ENCODE measurements around the gene RANBP1. TPM values are rescaled to one million over a fixed set of nuclear protein-coding genes. Genes with fewer than 3 reads are reported as not detected.

Gene RANBP1
- total and polyA plus RNA-seq, 4 donors: 111 to 210 (median 177) TPM

GRCh38 chr22:20080445-20080775 lies 35.5 kb upstream of the RANBP1 start:
- Histone ChIP-seq H3K9me3 (ENCODE audit: control insufficient read depth, insufficient read depth, low read length) (no peaks in the 10 kb centered on the region), H3K4me3 (ENCODE audit: low read depth, low read length) (peak overlapping the region; percentile 74), H3K4me1 (ENCODE audit: control insufficient read depth, insufficient read depth, low read length) (peaks cover 48% of the 10 kb centered on the region), H3K27me3 (ENCODE audit: control insufficient read depth, insufficient read depth, low read length) (no peaks in the 10 kb centered on the region), H3K27ac (ENCODE audit: low read depth, low read length) (peak overlapping the region; percentile 94), H3K36me3 (ENCODE audit: control insufficient read depth, insufficient read depth, low read length) (peaks cover 16% of the 10 kb centered on the region)
- peak in 5 of 6 donors; percentile 7 to 80 (median 19) for DNase-seq (ENCODE audit: low read depth in 4 of 6, low spot score in 6 of 6)
- 0% methylated on average over 29 of the region's 34 CpGs for WGBS (ENCODE audit: insufficient coverage)

GRCh38 chr22:20080776-20081654 lies 34.9 kb upstream of the RANBP1 start:
- Histone ChIP-seq H3K27ac (ENCODE audit: low read depth, low read length) (peak overlapping the region; percentile 94), H3K9me3 (ENCODE audit: control insufficient read depth, insufficient read depth, low read length) (no peaks in the 10 kb centered on the region), H3K4me1 (ENCODE audit: control insufficient read depth, insufficient read depth, low read length) (peaks cover 48% of the 10 kb centered on the region), H3K36me3 (ENCODE audit: control insufficient read depth, insufficient read depth, low read length) (peaks cover 21% of the 10 kb centered on the region), H3K27me3 (ENCODE audit: control insufficient read depth, insufficient read depth, low read length) (no peaks in the 10 kb centered on the region), H3K4me3 (ENCODE audit: low read depth, low read length) (peak overlapping the region; percentile 74)
- DNase-seq (ENCODE audit: low read depth in 4 of 6, low spot score in 6 of 6): peak; percentile 9 to 63 (median 18)
- 3% methylated on average over 27 of the region's 27 CpGs for whole genome bisulfite sequencing (ENCODE audit: insufficient coverage)

GRCh38 chr22:20083157-20083890 lies 32.6 kb upstream of the RANBP1 start:
- H3K27me3 ChIP-seq (ENCODE audit: control insufficient read depth, insufficient read depth, low read length): no peaks in the 10 kb centered on the region
- H3K4me1 ChIP-seq (ENCODE audit: control insufficient read depth, insufficient read depth, low read length): peaks cover 48% of the 10 kb centered on the region
- H3K27ac ChIP-seq (ENCODE audit: low read depth, low read length): no peak overlapping the region
- H3K36me3 ChIP-seq (ENCODE audit: control insufficient read depth, insufficient read depth, low read length): peaks cover 44% of the 10 kb centered on the region
- no peak for DNase-seq (ENCODE audit: low read depth in 4 of 6, low spot score in 6 of 6)
- no peaks in the 10 kb centered on the region for H3K9me3 ChIP-seq (ENCODE audit: control insufficient read depth, insufficient read depth, low read length)
- H3K4me3 ChIP-seq (ENCODE audit: low read depth, low read length): no peak overlapping the region
- WGBS (ENCODE audit: insufficient coverage): 78% methylated on average over 7 of the region's 10 CpGs

GRCh38 chr22:20083891-20084546 lies 31.9 kb upstream of the RANBP1 start:
- WGBS (ENCODE audit: insufficient coverage): 84% methylated on average over 9 of the region's 10 CpGs
- Histone ChIP-seq H3K27me3 (ENCODE audit: control insufficient read depth, insufficient read depth, low read length) (no peaks in the 10 kb centered on the region), H3K9me3 (ENCODE audit: control insufficient read depth, insufficient read depth, low read length) (no peaks in the 10 kb centered on the region), H3K36me3 (ENCODE audit: control insufficient read depth, insufficient read depth, low read length) (peaks cover 50% of the 10 kb centered on the region), H3K27ac (ENCODE audit: low read depth, low read length) (no peak overlapping the region), H3K4me1 (ENCODE audit: control insufficient read depth, insufficient read depth, low read length) (peaks cover 46% of the 10 kb centered on the region), H3K4me3 (ENCODE audit: low read depth, low read length) (no peak overlapping the region)
- no peak for DNase-seq (ENCODE audit: low read depth in 4 of 6, low spot score in 6 of 6)

GRCh38 chr22:20084547-20085413 lies 31.1 kb upstream of the RANBP1 start:
- WGBS (ENCODE audit: insufficient coverage): 64% methylated on average over 23 of the region's 23 CpGs
- Histone ChIP-seq H3K36me3 (ENCODE audit: control insufficient read depth, insufficient read depth, low read length) (peaks cover 57% of the 10 kb centered on the region), H3K4me3 (ENCODE audit: low read depth, low read length) (no peak overlapping the region), H3K27ac (ENCODE audit: low read depth, low read length) (no peak overlapping the region), H3K27me3 (ENCODE audit: control insufficient read depth, insufficient read depth, low read length) (no peaks in the 10 kb centered on the region), H3K4me1 (ENCODE audit: control insufficient read depth, insufficient read depth, low read length) (peaks cover 40% of the 10 kb centered on the region), H3K9me3 (ENCODE audit: control insufficient read depth, insufficient read depth, low read length) (no peaks in the 10 kb centered on the region)
- DNase-seq (ENCODE audit: low read depth in 4 of 6, low spot score in 6 of 6): no peak

- 97% methylated on average over 13 of the region's 20 CpGs for WGBS (ENCODE audit: insufficient coverage)
- no peak for DNase-seq (ENCODE audit: low read depth in 4 of 6, low spot score in 6 of 6)
- Histone ChIP-seq H3K27ac (ENCODE audit: low read depth, low read length) (no peak overlapping the region), H3K36me3 (ENCODE audit: control insufficient read depth, insufficient read depth, low read length) (peaks cover 66% of the 10 kb centered on the region), H3K4me3 (ENCODE audit: low read depth, low read length) (no peak overlapping the region), H3K9me3 (ENCODE audit: control insufficient read depth, insufficient read depth, low read length) (no peaks in the 10 kb centered on the region), H3K4me1 (ENCODE audit: control insufficient read depth, insufficient read depth, low read length) (peaks cover 40% of the 10 kb centered on the region), H3K27me3 (ENCODE audit: control insufficient read depth, insufficient read depth, low read length) (no peaks in the 10 kb centered on the region)
These were observed 30.3 kb upstream of the RANBP1 start for GRCh38 chr22:20085651-20086050.

GRCh38 chr22:20086101-20086599 lies 29.8 kb upstream of the RANBP1 start:
- Histone ChIP-seq H3K27ac (ENCODE audit: low read depth, low read length) (no peak overlapping the region), H3K4me3 (ENCODE audit: low read depth, low read length) (no peak overlapping the region), H3K9me3 (ENCODE audit: control insufficient read depth, insufficient read depth, low read length) (no peaks in the 10 kb centered on the region), H3K4me1 (ENCODE audit: control insufficient read depth, insufficient read depth, low read length) (peaks cover 36% of the 10 kb centered on the region), H3K36me3 (ENCODE audit: control insufficient read depth, insufficient read depth, low read length) (peaks cover 71% of the 10 kb centered on the region), H3K27me3 (ENCODE audit: control insufficient read depth, insufficient read depth, low read length) (no peaks in the 10 kb centered on the region)
- WGBS (ENCODE audit: insufficient coverage): 95% methylated on average over 22 of the region's 24 CpGs
- no peak for DNase-seq (ENCODE audit: low read depth in 4 of 6, low spot score in 6 of 6)

- no peak overlapping the region for H3K27ac ChIP-seq (ENCODE audit: low read depth, low read length)
- H3K4me3 ChIP-seq (ENCODE audit: low read depth, low read length): no peak overlapping the region
- 95% methylated on average over 5 of the region's 5 CpGs for WGBS (ENCODE audit: insufficient coverage)
- peaks cover 30% of the 10 kb centered on the region for H3K4me1 ChIP-seq (ENCODE audit: control insufficient read depth, insufficient read depth, low read length)
- peaks cover 77% of the 10 kb centered on the region for H3K36me3 ChIP-seq (ENCODE audit: control insufficient read depth, insufficient read depth, low read length)
- H3K27me3 ChIP-seq (ENCODE audit: control insufficient read depth, insufficient read depth, low read length): no peaks in the 10 kb centered on the region
- H3K9me3 ChIP-seq (ENCODE audit: control insufficient read depth, insufficient read depth, low read length): no peaks in the 10 kb centered on the region
- DNase-seq (ENCODE audit: low read depth in 4 of 6, low spot score in 6 of 6): no peak
These were observed 29.1 kb upstream of the RANBP1 start for GRCh38 chr22:20086763-20087162.
